Dermis microvascular lymphatic vessel endothelial cell (primary cell): ENCODE results near the gene INCENP. TPM values are rescaled to one million over a fixed set of nuclear protein-coding genes. Genes with fewer than 3 reads are reported as not detected.

Experiments used
- DNase-seq, 2 donors: peaks; one replicate each; pipeline versions ENCODE4 v3.0.0 to v3.0.0-alpha.2; 2010; ENCODE audit warnings: low read depth in 2 of 2
- total RNA-seq: library from RNA; depleted of rRNA; stranded (reverse); fragments of >200 nt; gene quantifications from 2 replicates; pipeline ENCODE4 v1.2.1, GENCODE V29; 2014

Gene INCENP
- total RNA-seq, 1 donor from 2014 or later: 25.9 TPM

- DNase-seq: peak in 1 of 2 donors; percentile 69
These were observed 639 bp downstream of the INCENP start for GRCh38 chr11:62124186-62125113.

GRCh38 chr11:62125316-62125715 is 1.5 kb downstream of the INCENP start:
- no peak for DNase-seq

GRCh38 chr11:62125881-62126280 is 2.1 kb downstream of the INCENP start:
- DNase-seq: no peak

GRCh38 chr11:62127426-62127825 is 3.6 kb downstream of the INCENP start:
- DNase-seq: no peak

GRCh38 chr11:62127941-62128770 is 4.3 kb downstream of the INCENP start:
- no peak for DNase-seq

- no peak for DNase-seq
These were observed 5.0 kb downstream of the INCENP start for GRCh38 chr11:62128835-62129234.

- no peak for DNase-seq
These were observed 5.9 kb downstream of the INCENP start for GRCh38 chr11:62129590-62130282.

GRCh38 chr11:62130283-62131169 is 6.7 kb downstream of the INCENP start:
- DNase-seq: no peak

GRCh38 chr11:62131170-62131464 is 7.3 kb downstream of the INCENP start:
- no peak for DNase-seq

GRCh38 chr11:62132191-62132590 is 8.4 kb downstream of the INCENP start:
- DNase-seq: no peak

GRCh38 chr11:62132689-62133293 is 9.0 kb downstream of the INCENP start:
- DNase-seq: no peak

GRCh38 chr11:62133328-62134065 is 9.7 kb downstream of the INCENP start:
- no peak for DNase-seq

GRCh38 chr11:62137276-62137861 is 13.6 kb downstream of the INCENP start:
- DNase-seq: no peak

GRCh38 chr11:62137881-62138629 is 14.2 kb downstream of the INCENP start:
- DNase-seq: no peak

- DNase-seq: no peak
These were observed 15.0 kb downstream of the INCENP start for GRCh38 chr11:62138630-62139425.

- no peak for DNase-seq
These were observed 15.9 kb downstream of the INCENP start for GRCh38 chr11:62139526-62140303.
